Activated naive CD8-positive, alpha-beta T cell (primary cell): ENCODE results near the gene MLYCD.

Source experiments
- H3K27ac Mint-ChIP-seq: one replicate; pipeline ENCODE4 v1.8.0; 2021; ENCODE audit warnings: mixed read lengths
- H3K27me3 Mint-ChIP-seq: one replicate; pipeline ENCODE4 v1.8.0; 2021; ENCODE audit warnings: mixed read lengths
- H3K36me3 Mint-ChIP-seq: one replicate; pipeline ENCODE4 v1.8.0; 2021; ENCODE audit warnings: mixed read lengths
- H3K4me1 Mint-ChIP-seq: one replicate; pipeline ENCODE4 v1.8.0; 2021; ENCODE audit warnings: low read depth, mixed read lengths
- H3K4me3 Mint-ChIP-seq: one replicate; pipeline ENCODE4 v1.8.0; 2021; ENCODE audit warnings: mild to moderate bottlenecking, mixed read lengths
- H3K9me3 Mint-ChIP-seq: one replicate; pipeline ENCODE4 v1.8.0; 2021; ENCODE audit warnings: low read depth, mixed read lengths

MLYCD gene

DNA sequence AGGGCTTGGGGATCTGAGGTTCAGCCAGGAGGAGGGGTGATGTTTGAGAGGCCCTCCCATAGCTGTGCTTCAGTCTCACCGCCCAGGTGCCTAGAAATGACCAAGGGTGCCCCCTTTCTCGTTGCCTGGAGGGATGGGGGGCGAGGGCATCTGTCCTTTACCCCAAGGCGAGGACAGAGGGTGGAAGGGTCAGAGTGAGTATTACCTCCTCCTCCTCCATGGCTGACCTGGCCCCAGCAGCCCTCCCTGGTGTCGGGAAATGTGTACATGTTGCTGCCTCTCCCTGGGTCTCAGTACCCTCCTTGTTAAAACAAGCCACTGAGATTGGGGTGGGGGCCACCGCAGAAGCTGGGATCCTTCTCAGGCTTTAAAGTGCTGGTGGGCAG, 71.5 kb downstream of the MLYCD start:
- Mint-ChIP-seq H3K9me3 (no peaks in the 10 kb centered on the region), H3K4me1 (peaks cover 4% of the 10 kb centered on the region), H3K4me3 (no peak overlapping the region), H3K27me3 (peaks cover 7% of the 10 kb centered on the region), H3K36me3 (peaks cover 2% of the 10 kb centered on the region), H3K27ac (no peak overlapping the region)

DNA sequence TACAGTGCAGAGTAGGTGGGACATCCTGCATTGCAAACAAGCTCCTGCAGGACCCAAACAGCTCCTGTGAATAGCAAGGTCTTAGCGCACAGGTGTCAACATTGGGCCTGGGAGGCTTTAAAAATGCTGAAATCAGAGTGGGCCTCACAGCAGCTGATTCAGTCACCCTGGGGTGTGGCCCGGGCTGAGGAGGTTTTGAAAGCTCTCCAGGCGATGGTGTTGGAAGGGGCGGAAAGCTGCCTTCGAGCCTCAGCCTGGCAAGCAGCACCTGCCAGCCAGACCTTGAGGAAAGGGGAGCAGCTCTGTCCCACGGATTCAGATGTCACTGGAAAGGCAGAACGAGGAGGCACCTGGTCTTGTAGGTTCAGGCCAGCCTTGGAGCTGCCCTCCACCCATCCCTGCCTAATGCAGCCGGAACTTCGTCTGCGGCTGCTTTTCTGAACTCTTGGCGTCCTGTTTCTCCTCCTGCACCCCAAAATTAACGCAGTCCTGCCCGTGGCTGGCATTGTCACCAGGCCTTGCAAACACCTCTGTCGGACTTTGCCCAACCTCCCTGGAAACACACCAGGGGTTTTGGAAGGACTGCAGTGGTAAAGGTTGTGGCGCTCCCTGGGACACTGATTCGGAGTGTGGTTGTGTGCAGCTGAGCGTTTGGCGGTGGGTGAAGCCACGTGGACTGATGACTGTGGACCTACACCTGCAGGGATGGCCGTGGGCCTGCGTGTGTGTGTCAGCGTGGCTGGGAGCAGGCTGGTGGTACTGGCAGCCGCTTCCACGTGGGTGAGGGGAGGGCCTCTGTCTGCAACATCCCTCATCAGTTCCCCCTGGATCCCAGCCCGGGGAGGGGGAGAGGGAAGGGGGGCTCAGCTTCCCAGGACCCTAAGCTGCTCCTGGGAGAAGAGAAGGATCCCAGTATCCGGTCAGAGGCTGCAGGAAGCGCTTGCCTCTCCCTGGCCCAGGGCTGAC, 72.5 kb downstream of the MLYCD start:
- H3K27me3 Mint-ChIP-seq: peaks cover 7% of the 10 kb centered on the region
- H3K4me1 Mint-ChIP-seq: peaks cover 4% of the 10 kb centered on the region
- H3K36me3 Mint-ChIP-seq: peaks cover 2% of the 10 kb centered on the region
- H3K9me3 Mint-ChIP-seq: no peaks in the 10 kb centered on the region
- no peak overlapping the region for H3K27ac Mint-ChIP-seq
- H3K4me3 Mint-ChIP-seq: no peak overlapping the region

DNA sequence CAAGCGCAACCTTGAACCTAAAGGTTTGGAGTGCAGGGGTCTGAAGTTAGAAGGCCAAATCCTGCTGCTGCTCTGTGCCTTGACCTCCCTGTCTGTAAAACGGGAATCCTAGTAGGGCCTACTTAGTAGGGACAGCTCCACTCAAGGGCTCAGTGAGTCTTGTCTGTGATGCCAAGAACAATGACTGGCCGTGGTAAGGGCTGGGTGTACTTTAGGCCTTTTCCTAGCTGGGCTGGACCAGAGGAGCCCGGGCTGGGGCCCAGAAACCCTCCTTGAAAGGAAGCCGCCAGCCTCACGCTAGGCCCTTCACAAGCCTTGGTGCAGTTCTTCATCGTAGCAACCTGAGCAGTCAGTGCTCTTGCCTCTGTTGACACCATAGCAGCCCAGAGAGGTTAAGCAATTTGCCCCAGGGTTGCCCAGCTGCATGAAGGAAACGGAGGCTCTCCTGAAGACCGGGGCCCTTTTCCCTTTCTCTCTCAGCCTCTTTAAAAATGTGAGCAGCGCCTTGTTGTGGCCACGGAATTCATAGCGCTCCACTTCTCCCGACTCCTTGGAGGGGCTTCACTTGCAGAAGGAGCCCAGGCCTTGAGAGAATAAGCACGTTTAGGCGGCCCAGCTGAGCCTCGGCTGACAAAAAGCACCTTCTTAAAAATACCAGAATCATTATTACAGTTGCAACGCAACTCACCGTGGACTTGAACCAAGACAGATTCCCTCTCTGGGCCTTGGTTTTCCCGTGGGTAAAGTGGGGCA, 73.5 kb downstream of the MLYCD start:
- no peaks in the 10 kb centered on the region for H3K9me3 Mint-ChIP-seq
- H3K4me3 Mint-ChIP-seq: no peak overlapping the region
- H3K27ac Mint-ChIP-seq: no peak overlapping the region
- peaks cover 7% of the 10 kb centered on the region for H3K27me3 Mint-ChIP-seq
- H3K36me3 Mint-ChIP-seq: no peaks in the 10 kb centered on the region
- H3K4me1 Mint-ChIP-seq: peaks cover 4% of the 10 kb centered on the region

DNA sequence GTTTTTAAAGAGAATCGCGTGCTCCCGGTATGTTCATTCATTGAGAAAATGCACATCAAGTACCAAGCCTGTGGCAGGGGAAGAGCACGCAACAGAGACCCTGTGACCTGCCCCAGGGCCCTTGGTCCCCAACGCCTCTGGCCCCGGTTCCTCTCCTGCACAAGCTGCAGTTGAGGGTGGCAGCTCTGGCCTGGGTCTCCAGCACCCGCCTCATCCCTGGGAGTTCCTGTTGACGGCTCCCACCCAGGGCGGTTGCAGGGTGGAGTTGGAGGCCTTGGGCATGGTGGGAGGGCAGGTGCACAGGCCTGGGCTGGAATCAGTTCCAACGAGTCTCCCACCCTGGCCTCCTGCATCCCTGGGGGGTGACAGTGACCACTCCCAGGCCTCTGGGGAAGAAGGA, 74.2 kb downstream of the MLYCD start:
- no peak overlapping the region for H3K27ac Mint-ChIP-seq
- H3K27me3 Mint-ChIP-seq: peaks cover 4% of the 10 kb centered on the region
- H3K4me1 Mint-ChIP-seq: peaks cover 3% of the 10 kb centered on the region
- no peaks in the 10 kb centered on the region for H3K36me3 Mint-ChIP-seq
- no peaks in the 10 kb centered on the region for H3K9me3 Mint-ChIP-seq
- no peak overlapping the region for H3K4me3 Mint-ChIP-seq

DNA sequence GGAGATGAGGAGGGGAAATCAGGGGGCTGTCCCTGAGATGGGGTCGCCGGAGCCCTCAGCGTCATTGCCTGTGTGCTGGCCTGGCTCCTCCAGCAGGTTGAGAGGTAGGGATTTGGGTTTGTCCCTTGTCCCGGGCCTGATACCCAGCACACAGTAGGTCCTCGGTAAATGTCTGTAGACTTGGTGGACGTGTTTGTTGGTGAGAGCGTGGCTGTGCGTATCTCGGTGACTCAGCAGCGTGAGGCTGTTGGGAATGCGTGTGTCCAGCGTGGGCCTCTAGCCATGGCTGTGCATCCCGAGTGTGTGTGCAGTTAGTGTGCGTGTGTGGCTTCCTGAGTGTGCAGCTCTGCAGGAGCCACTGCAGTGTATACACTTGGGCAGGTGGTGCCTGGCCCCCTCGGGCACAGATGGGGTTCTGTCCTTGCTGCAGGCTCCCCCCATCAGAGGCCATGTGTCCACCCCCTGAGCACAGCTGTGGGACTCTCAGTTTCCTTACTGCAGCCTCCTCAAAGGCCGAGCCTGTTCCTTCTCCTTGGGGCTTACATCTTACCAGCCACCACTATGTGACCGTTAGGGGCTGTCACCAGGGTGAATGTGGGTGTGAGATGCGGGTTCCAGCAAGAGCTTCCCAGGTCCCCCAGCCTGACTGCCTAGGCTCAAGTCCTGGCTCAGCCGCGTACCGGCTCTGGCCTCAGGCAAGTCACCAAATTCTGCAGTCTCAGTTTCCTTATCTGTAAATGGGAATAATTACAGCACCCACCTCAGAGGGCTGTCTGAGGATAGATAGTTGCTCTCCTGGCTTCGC, 74.9 kb downstream of the MLYCD start:
- peaks cover 3% of the 10 kb centered on the region for H3K4me1 Mint-ChIP-seq

DNA sequence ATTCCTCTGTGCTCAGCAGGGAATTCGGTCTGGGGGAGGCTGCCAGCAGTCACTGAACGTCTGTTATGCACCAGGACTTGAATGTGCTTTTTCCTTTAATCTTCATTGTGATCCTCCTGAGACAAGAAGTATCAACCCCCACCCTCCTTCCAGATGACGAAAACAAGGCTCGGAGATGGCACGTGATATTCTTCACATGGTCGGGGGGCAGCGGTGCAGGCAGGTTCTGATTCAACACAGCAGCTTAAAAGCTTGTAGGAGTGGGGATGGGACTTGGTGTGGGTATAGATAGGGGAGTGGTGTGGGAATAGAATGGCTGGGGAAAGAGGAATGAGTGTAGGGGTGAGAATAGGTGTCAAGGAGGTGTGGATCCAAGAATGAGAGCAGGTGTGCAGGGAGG, 75.6 kb downstream of the MLYCD start:
- H3K9me3 Mint-ChIP-seq: no peaks in the 10 kb centered on the region
- H3K36me3 Mint-ChIP-seq: no peaks in the 10 kb centered on the region
- peaks cover 3% of the 10 kb centered on the region for H3K27me3 Mint-ChIP-seq
- no peak overlapping the region for H3K27ac Mint-ChIP-seq
- no peak overlapping the region for H3K4me3 Mint-ChIP-seq
- no peaks in the 10 kb centered on the region for H3K4me1 Mint-ChIP-seq

More for the DNA sequence above, 74.9 kb downstream of the MLYCD start:
- Mint-ChIP-seq H3K9me3 (no peaks in the 10 kb centered on the region), H3K27me3 (peaks cover 4% of the 10 kb centered on the region), H3K27ac (no peak overlapping the region), H3K4me3 (no peak overlapping the region), H3K36me3 (no peaks in the 10 kb centered on the region)

DNA sequence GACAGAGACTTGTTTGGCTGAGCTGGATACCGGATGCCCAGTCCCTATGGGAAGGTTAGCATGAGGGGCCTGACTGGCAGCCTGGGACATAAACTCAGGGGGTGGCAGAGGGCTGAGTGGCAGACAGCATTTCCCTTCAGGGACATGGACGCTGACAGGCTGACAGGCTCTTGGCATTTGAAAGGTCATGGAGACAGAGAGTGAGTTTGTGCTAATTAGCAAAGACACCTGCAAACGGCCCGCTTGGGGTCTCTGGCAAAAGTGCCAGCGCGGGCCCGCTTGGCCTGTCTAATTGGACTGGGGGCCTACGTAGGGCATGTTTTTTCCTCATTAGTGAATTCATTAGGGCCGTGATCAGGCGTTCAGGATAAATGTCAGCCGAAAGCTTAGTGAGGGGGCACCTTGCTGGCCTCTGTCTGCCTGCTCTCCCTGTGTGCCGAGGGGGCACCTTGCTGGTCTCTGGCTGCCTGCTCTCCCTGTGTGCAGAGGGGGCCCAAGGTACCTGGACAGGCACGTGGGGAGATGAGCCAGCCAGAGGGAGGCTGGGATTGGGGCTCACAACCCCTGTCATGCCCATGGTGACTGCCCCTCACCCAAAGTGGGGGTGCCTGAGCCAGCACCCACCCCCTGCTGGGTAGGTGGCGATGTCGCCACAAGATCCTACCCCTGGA, 76.8 kb downstream of the MLYCD start:
- Mint-ChIP-seq H3K36me3 (no peaks in the 10 kb centered on the region), H3K4me3 (no peak overlapping the region), H3K9me3 (no peaks in the 10 kb centered on the region), H3K27ac (no peak overlapping the region), H3K27me3 (no peaks in the 10 kb centered on the region), H3K4me1 (no peaks in the 10 kb centered on the region)
